HG02763 (cell line): ENCODE measurements around the gene INTS7.

ENCODE experiments used
- ATAC-seq: cut with Tn5 transposase; IDR thresholded peaks from one replicate; pipeline ENCODE4 v1.9.1; 2021; ENCODE audit warnings: mild to moderate bottlenecking, moderate library complexity; ENCODE audit not compliant: unreplicated experiment

INTS7 gene

GRCh38 chr1:211910113-211910884, 125.1 kb downstream of the INTS7 start:
- ATAC-seq = no peak

GRCh38 chr1:211909395-211909794, 126.0 kb downstream of the INTS7 start:
- no peak for ATAC-seq

GRCh38 chr1:211908951-211909350, 126.4 kb downstream of the INTS7 start:
- no peak for ATAC-seq

- no peak for ATAC-seq
Measured at GRCh38 chr1:211908453-211908852, 126.9 kb downstream of the INTS7 start.

GRCh38 chr1:211903490-211904245, 131.7 kb downstream of the INTS7 start:
- no peak for ATAC-seq

- no peak for ATAC-seq
Measured at GRCh38 chr1:211902624-211903291, 132.6 kb downstream of the INTS7 start.

- ATAC-seq = no peak
Measured at GRCh38 chr1:211901945-211902344, 133.4 kb downstream of the INTS7 start.

GRCh38 chr1:211900441-211900840, 134.9 kb downstream of the INTS7 start:
- ATAC-seq = no peak

GRCh38 chr1:211896958-211897357, 138.4 kb downstream of the INTS7 start:
- no peak for ATAC-seq

GRCh38 chr1:211895126-211895759, 140.1 kb downstream of the INTS7 start:
- no peak for ATAC-seq

- ATAC-seq = no peak
Measured at GRCh38 chr1:211894312-211894711, 141.0 kb downstream of the INTS7 start.

GRCh38 chr1:211893260-211893659, 142.1 kb downstream of the INTS7 start:
- ATAC-seq = no peak

- ATAC-seq = no peak
Measured at GRCh38 chr1:211892577-211892976, 142.8 kb downstream of the INTS7 start.

GRCh38 chr1:211891708-211892107, 143.6 kb downstream of the INTS7 start:
- no peak for ATAC-seq
